Epithelial cell of proximal tubule (primary cell): Measurements from ENCODE around the gene NAA11. TPM values are rescaled to one million over a fixed set of nuclear protein-coding genes. Genes with fewer than 3 reads are reported as not detected.
A peak's percentile ranks its signal among the peaks of the same experiment; 100 is the strongest.

ENCODE experiments used
- DNase-seq: peaks from one replicate; pipeline ENCODE4 v3.0.0-alpha.2; 2011; ENCODE audit warnings: low read depth
- H3K4me3 ChIP-seq: 2 replicates; pipeline ENCODE4 v1.5.1; 2011; ENCODE audit warnings: low read depth, mild to moderate bottlenecking, low read length
- CTCF ChIP-seq: conservative IDR thresholded peaks from 2 replicates; pipeline ENCODE4 v1.5.1; 2012; ENCODE audit warnings: low read depth, mild to moderate bottlenecking, low read length
- total RNA-seq: library from RNA; depleted of rRNA; stranded (reverse); fragments of >200 nt; gene quantifications from 2 replicates; pipeline ENCODE4 v1.2.3, GENCODE V29; 2015

NAA11 gene
- total RNA-seq, 1 donor from 2014 or later: not detected

DNA sequence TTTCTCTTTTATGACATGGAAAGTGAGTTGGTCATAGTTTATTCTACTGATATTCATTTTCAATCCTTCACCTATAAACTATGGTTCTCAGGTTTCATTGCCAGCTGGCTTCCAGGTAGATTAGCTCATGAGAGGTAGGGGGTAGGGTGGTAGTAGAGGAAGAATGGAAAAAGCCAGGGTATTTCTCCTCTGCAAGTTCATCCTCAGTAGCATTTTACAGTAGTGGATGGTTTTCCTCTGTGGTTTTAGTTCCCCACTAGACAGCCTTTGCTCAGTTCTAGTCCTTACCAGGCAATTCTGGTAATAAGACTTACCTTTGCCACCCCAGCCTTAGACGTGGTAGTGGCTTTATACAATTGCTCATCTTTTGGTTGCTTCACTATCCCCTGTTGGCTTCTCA is 8.9 kb upstream of the NAA11 start:
- no peak for DNase-seq
- no peak for TF ChIP-seq CTCF
- H3K4me3 ChIP-seq: no peak overlapping the region

DNA sequence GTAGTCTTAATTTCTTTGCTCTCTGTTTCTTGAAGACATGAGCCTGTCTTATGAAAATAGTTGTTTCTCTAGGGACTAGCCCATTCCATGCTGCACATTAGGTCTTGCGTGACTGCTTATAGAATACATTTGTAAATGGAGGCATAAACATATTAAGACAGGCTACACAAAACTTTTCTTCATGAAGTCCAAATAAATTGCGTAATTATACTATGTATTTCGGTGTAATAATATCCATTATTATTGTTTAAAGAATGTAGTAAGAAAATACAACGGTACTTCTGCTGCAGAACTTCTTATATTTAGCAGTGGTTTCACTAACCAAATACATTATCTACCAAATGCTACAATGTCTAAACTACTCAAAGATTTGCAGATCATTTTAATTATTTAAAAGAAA is 8.5 kb upstream of the NAA11 start:
- H3K4me3 ChIP-seq: no peak overlapping the region
- no peak for TF ChIP-seq CTCF
- no peak for DNase-seq

- TF ChIP-seq CTCF: no peak
- DNase-seq: peak; percentile 25
- H3K4me3 ChIP-seq: no peak overlapping the region
These were observed 5.4 kb upstream of the NAA11 start for GRCh38 chr4:79331126-79331876.

- no peak for TF ChIP-seq CTCF
- DNase-seq: no peak
- no peak overlapping the region for H3K4me3 ChIP-seq
These were observed 4.9 kb upstream of the NAA11 start for GRCh38 chr4:79330720-79331119.

DNA sequence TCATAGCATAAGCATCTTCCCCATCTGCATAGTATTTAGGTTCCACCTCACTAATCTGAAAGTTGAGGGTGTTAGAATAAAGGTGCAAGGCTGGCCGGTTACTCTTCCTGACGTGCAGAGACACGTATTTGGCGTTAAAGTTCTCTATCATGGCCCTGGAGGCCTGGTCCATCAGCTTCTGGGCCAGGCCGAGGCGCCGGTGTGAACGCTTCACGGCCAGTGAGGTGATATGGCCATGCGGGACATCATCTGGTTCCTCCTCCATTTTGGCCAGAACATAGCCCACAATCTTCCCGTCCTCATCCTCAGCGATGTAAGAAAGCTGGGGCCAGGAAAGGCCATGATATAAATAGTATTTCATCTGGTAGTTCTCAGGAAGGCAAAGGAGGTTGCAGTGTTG is 425 bp downstream of the NAA11 start:
- H3K4me3 ChIP-seq: no peak overlapping the region
- DNase-seq: no peak
- no peak for TF ChIP-seq CTCF

- DNase-seq: no peak
- H3K4me3 ChIP-seq: no peak overlapping the region
- TF ChIP-seq CTCF: no peak
These were observed 5.9 kb downstream of the NAA11 start for GRCh38 chr4:79319975-79320374.

DNA sequence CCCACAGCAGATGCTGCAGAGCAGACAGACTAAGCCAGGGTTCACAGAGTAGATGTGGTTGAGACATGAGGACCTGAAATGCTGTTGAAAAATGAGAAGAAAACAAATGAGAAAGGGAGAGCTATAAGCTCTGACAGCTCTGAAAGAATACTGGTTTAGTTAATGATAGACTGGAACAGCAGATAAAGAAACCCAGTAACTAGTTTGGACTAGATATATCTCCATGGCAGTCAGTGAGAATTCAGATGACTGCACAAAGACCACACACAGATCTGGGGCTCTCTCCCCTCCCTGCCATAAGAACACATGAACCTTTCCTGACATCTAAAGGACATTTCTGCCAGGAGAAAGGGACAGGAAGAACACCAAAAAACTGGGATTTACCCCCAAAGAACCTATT is 8.2 kb downstream of the NAA11 start:
- no peak for DNase-seq
- TF ChIP-seq CTCF: no peak
- no peak overlapping the region for H3K4me3 ChIP-seq
